K562 (cell line): Measurements from ENCODE around the gene GAK. TPM values are rescaled to one million over a fixed set of nuclear protein-coding genes. Genes with fewer than 3 reads are reported as not detected.

Source experiments
- ATAC-seq: fragments of 200-7000 bp; cut with Tn5 transposase; 3 replicates; pipeline ENCODE4 v1.9.1; 2020; ENCODE audit warnings: moderate library complexity
- BruUV-seq: library from RNA; stranded (reverse); fragments of 400-500 nt; replicated peaks from 2 replicates; lab custom pipeline; 2021; lab: Mats Ljungman, UMichigan
- CTCF ChIA-PET: fragments of 300-600 bp; formaldehyde crosslinking; extraction: SDS; loops from one replicate; lab custom pipeline; 2021; ENCODE audit warnings: low intra/inter-chr PET ratio; lab: Yijun Ruan, JAX
- POLR2A ChIA-PET: fragments of 300-600, 350-650 bp; sonication (Branson Sonifier 250); formaldehyde crosslinking; extraction: SDS; loops from one replicate; lab custom pipeline; 2021; ENCODE audit warnings: antibody characterized with exemption, inconsistent platforms; lab: Yijun Ruan, JAX
- DNase-seq, 4 experiments: peaks; one replicate each; pipeline versions ENCODE4 v3.0.0 to v3.0.0-alpha.2; 2011 to 2018; ENCODE audit warnings: low spot score in 3 of 4, mixed read lengths in 3 of 4; ENCODE audit errors: extremely low read depth in 1 of 4
- FAIRE-seq: peaks from 2 replicates; lab custom pipeline; 2011; peaks lifted over from hg19 to GRCh38; lab: Jason Lieb, UNC
- H2AFZ ChIP-seq: 2 replicates; pipeline ENCODE4 v1.6.0; 2011; ENCODE audit warnings: low read depth, low read length, control low read depth, inconsistent platforms
- H3K27ac ChIP-seq: fragments of 200-600 bp; 3 replicates; pipeline ENCODE4 v1.8.0; 2011; ENCODE audit warnings: low read depth, mild to moderate bottlenecking, control low read depth, inconsistent platforms, low read length, moderate library complexity, mixed read lengths; ENCODE audit errors: extremely low read depth
- H3K27me3 ChIP-seq, 2 experiments: fragments of 300-600 bp in 1 of 2; 2 replicates in 1 of 2; 3 replicates in 1 of 2; pipeline versions ENCODE4 v1.6.0 to v1.8.0; 2011; ENCODE audit warnings: inconsistent platforms in 2 of 2, low read length in 2 of 2, mild to moderate bottlenecking in 1 of 2, mixed read lengths in 1 of 2, moderate library complexity in 1 of 2; ENCODE audit not compliant: control insufficient read depth in 2 of 2, insufficient read depth in 2 of 2
- H3K36me3 ChIP-seq: fragments of 300-600 bp; 3 replicates; pipeline ENCODE4 v1.8.0; 2011; ENCODE audit warnings: mild to moderate bottlenecking, low read length, inconsistent platforms; ENCODE audit not compliant: control insufficient read depth, insufficient read depth
- H3K4me1 ChIP-seq, 2 experiments: fragments of 200-600 bp in 1 of 2; replicated peaks in 1 of 2; 2 replicates in 1 of 2; 3 replicates in 1 of 2; pipeline versions ENCODE4 v1.5.1 to v1.8.0; 2011; ENCODE audit warnings: inconsistent platforms in 2 of 2, low read length in 2 of 2, mild to moderate bottlenecking in 1 of 2, mixed read lengths in 1 of 2, moderate library complexity in 1 of 2; ENCODE audit not compliant: control insufficient read depth in 2 of 2, insufficient read depth in 2 of 2
- H3K4me2 ChIP-seq: 2 replicates; pipeline ENCODE4 v1.6.1; 2011; ENCODE audit warnings: low read length, control low read depth, inconsistent platforms, mixed read lengths; ENCODE audit not compliant: insufficient read depth
- H3K4me3 ChIP-seq: fragments of 200-600 bp; sonication (generic), shearing (Covaris generic); 2 replicates; pipeline ENCODE4 v1.5.1; 2016; ENCODE audit warnings: control low read depth, inconsistent platforms
- H3K79me2 ChIP-seq: fragments of 200-600 bp; 3 replicates; pipeline ENCODE4 v1.8.0; 2011; ENCODE audit warnings: low read length, inconsistent platforms; ENCODE audit not compliant: control insufficient read depth, insufficient read depth
- H3K9ac ChIP-seq, 2 experiments: 2 replicates each; pipeline versions ENCODE4 v1.6.0 to v1.6.1; 2011; ENCODE audit warnings: low read depth in 2 of 2, low read length in 2 of 2, control low read depth in 1 of 2, inconsistent platforms in 1 of 2, mild to moderate bottlenecking in 1 of 2, mixed read lengths in 1 of 2; ENCODE audit not compliant: insufficient read depth in 1 of 2
- H3K9me1 ChIP-seq: one replicate; pipeline ENCODE4 v1.6.0; 2011; ENCODE audit warnings: inconsistent platforms, mild to moderate bottlenecking, low read length, moderate library complexity; ENCODE audit not compliant: control insufficient read depth, insufficient read depth
- H3K9me3 ChIP-seq: replicated peaks from 2 replicates; pipeline ENCODE4 v1.5.1; 2011; ENCODE audit warnings: low read depth, low read length, inconsistent platforms; ENCODE audit not compliant: control insufficient read depth, insufficient read depth
- H4K20me1 ChIP-seq: replicated peaks from 2 replicates; pipeline ENCODE4 v1.6.1; 2011; ENCODE audit warnings: low read length, inconsistent platforms, mixed read lengths; ENCODE audit not compliant: control insufficient read depth, insufficient read depth
- ATF1 ChIP-seq, 2 experiments: fragments of 450-650 bp in 1 of 2; IDR thresholded peaks; 2 replicates each; pipeline ENCODE4 v1.6.1; 2016; ENCODE audit warnings: missing compliant biosample characterization in 1 of 2, missing genetic modification characterization in 1 of 2
- ATF4 ChIP-seq: fragments of 450-650 bp; formaldehyde crosslinking; IDR thresholded peaks from 2 replicates; pipeline ENCODE4 v1.4.0; 2022; ENCODE audit warnings: mild to moderate bottlenecking, moderate library complexity
- CBFA2T2 ChIP-seq: fragments of 450-650 bp; conservative IDR thresholded peaks from 2 replicates; pipeline ENCODE4 v1.6.1; 2017; ENCODE audit warnings: mild to moderate bottlenecking
- CREB1 ChIP-seq, 2 experiments: sonication (generic) in 1 of 2; formaldehyde crosslinking in 1 of 2; IDR thresholded peaks; 2 replicates each; pipeline versions ENCODE4 v1.6.1 to v1.8.0; 2012 to 2022; ENCODE audit warnings: inconsistent platforms in 1 of 2, mild to moderate bottlenecking in 1 of 2, missing genetic modification reagents in 1 of 2, moderate library complexity in 1 of 2
- FOS ChIP-seq: IDR thresholded peaks from 3 replicates; pipeline ENCODE4 v1.6.1; 2011; ENCODE audit not compliant: insufficient read length; ENCODE audit errors: extremely low read depth
- GABPA ChIP-seq: fragments of 200-800 bp; sonication (Bioruptor generic); conservative IDR thresholded peaks from 2 replicates; pipeline ENCODE4 v1.6.1; 2016; ENCODE audit warnings: low read depth, missing genetic modification characterization, missing compliant biosample characterization
- JUN ChIP-seq, 2 experiments: sonication (generic) in 1 of 2; formaldehyde crosslinking in 1 of 2; IDR thresholded peaks; 2 replicates each; pipeline versions ENCODE4 v1.6.1 to v1.8.0; 2012 to 2022; ENCODE audit warnings: borderline replicate concordance in 2 of 2, mild to moderate bottlenecking in 2 of 2, improper control_type of control experiment in 1 of 2, low read depth in 1 of 2, low read length in 1 of 2, missing genetic modification reagents in 1 of 2
- KHSRP ChIP-seq: fragments of 450-650 bp; IDR thresholded peaks from 2 replicates; pipeline ENCODE4 v1.6.1; 2017
- NONO ChIP-seq, 2 experiments: fragments of 200-400 bp in 1 of 2; fragments of 450-650 bp in 1 of 2; formaldehyde crosslinking in 1 of 2; IDR thresholded peaks; 2 replicates each; pipeline ENCODE4 v1.6.1; 2017; ENCODE audit warnings: low read depth in 2 of 2, mild to moderate bottlenecking in 2 of 2, moderate library complexity in 2 of 2, low read length in 1 of 2
- POLR2A ChIP-seq: fragments of 450-650 bp; conservative IDR thresholded peaks from 2 replicates; pipeline ENCODE4 v1.6.1; 2016
- PRPF4 ChIP-seq: fragments of 200-400 bp; formaldehyde crosslinking; IDR thresholded peaks from one replicate; pipeline ENCODE4 v1.6.1; 2017; ENCODE audit warnings: low read length, low read depth, mild to moderate bottlenecking; ENCODE audit not compliant: insufficient read depth, poor library complexity, severe bottlenecking
- RFX7 ChIP-seq: fragments of 250-450 bp; sonication (Bioruptor Pico); IDR thresholded peaks from 2 replicates; pipeline ENCODE4 v1.5.1; 2021; ENCODE audit warnings: mild to moderate bottlenecking
- SREBF1 ChIP-seq: fragments of 150-350 bp; IDR thresholded peaks from 2 replicates; pipeline ENCODE4 v1.6.1; 2014; ENCODE audit warnings: antibody characterized with exemption, low read depth, low read length, borderline replicate concordance
- SRSF1 ChIP-seq: fragments of 200-400 bp; formaldehyde crosslinking; IDR thresholded peaks from 2 replicates; pipeline ENCODE4 v1.6.1; 2017; ENCODE audit warnings: mild to moderate bottlenecking, low read depth, low read length, moderate library complexity
- ZNF384 ChIP-seq: IDR thresholded peaks from 2 replicates; pipeline ENCODE4 v1.6.1; 2012; ENCODE audit warnings: low read depth, low read length, improper control_type of control experiment
- WGBS: fragments of 100-300 bp; shearing (Covaris generic); methylation state at CpG from one replicate; pipeline ENCODE4 v1.1.6; 2016; ENCODE audit warnings: low coverage, mixed read lengths; ENCODE audit not compliant: insufficient coverage; ENCODE audit errors: missing lambda C conversion rate; 5-methylcytosine and 5-hydroxymethylcytosine counted together
- in situ Hi-C: fragments of 300-500 bp; cut with MboI; formaldehyde crosslinking; loops from 4 replicates; pipeline ENCODE4 v1.15.0; 2018; ENCODE audit warnings: inconsistent platforms, mixed read lengths
- intact Hi-C: fragments of 100-400 bp; cut with micrococcal nuclease; formaldehyde crosslinking; loops from 2 replicates; pipeline ENCODE4 v1.14.2; 2022
- polyA plus RNA-seq, 8 experiments: library from polyadenylated mRNA; depleted of rRNA in 4 of 8; stranded (reverse) in 5 of 8; unstranded in 3 of 8; fragments of >200 nt; fragmentation: Nextera tagmentation in 2 of 8; fragmentation: Illumina TruSeq in 1 of 8; extraction: Ambion mirVana in 2 of 8; extraction: Trizol in 1 of 8; gene quantifications; 2 replicates each; pipeline versions ENCODE4 v1.2.1 to v1.2.3, GENCODE V29; 2011 to 2014; ENCODE audit warnings: inconsistent platforms in 1 of 8, missing spikeins in 1 of 8
- total RNA-seq, 7 experiments: library from RNA; depleted of rRNA in 6 of 7; stranded (reverse); fragments of >200 nt in 6 of 7; fragmentation: Illumina TruSeq in 2 of 7; extraction: Trizol in 2 of 7; gene quantifications; 2 replicates each; pipeline versions ENCODE4 v1.2.1 to v1.2.3, GENCODE V29; 2011 to 2021; ENCODE audit warnings: low replicate concordance in 1 of 7

Gene GAK
- total and polyA plus RNA-seq, 9 of the 15 experiments (the other 6 are each of a cell fraction or from before 2014, with no cell fraction given): 1.3 to 102 (median 16.2) TPM

GRCh38 chr4:951186-951585, 19.1 kb upstream of the GAK start:
- no peak overlapping the region for H3K4me2 ChIP-seq
- H3K9me3 ChIP-seq: no peaks in the 10 kb centered on the region
- POLR2A ChIA-PET: interaction anchor here (1.0 kb wide), 1 partner anchor 19 kb away, joined by 4 read pairs; the partner anchor contains the start of gene TMEM175
- H4K20me1 ChIP-seq: 0 out of 2 replicates have a peak, but pooled peaks cover under 1% of the 10 kb centered on the region
- H3K36me3 ChIP-seq: no peaks in the 10 kb centered on the region
- CTCF ChIA-PET: no interaction called here
- no peaks in the 10 kb centered on the region for H3K79me2 ChIP-seq
- WGBS: 40% methylated on average over 4 of the region's 7 CpGs
- H3K9me1 ChIP-seq: no peaks in the 10 kb centered on the region
- H3K27me3 ChIP-seq: no peaks in the 10 kb centered on the region
- BruUV-seq: no TSS peak
- H3K4me1 ChIP-seq: peaks cover 0 to 48% of the 10 kb centered on the region in 2 experiments; a peak in 2 of 5 replicates
- in situ Hi-C loops: no loop called here
- H3K27ac ChIP-seq: no peak overlapping the region
- no peak overlapping the region for H2AFZ ChIP-seq
- FAIRE-seq (no peak), ATAC-seq (no peak), DNase-seq (no peak)
- H3K9ac ChIP-seq: peak overlapping the region in 1 of 2 experiments; percentile 37; a peak in 1 of 4 replicates
- TF ChIP-seq ATF1 (CRISPR knock-in tag; IDR thresholded peaks at IDR 0.05) (no peak), ATF1 (tag; IDR thresholded peaks at IDR 0.05) (no peak), CREB1 (IDR thresholded peaks at IDR 0.05) (no peak), CREB1 (CRISPR knock-in tag; IDR thresholded peaks at IDR 0.05) (no peak), GABPA (tag) (no peak), ATF4 (CRISPR knock-in tag) (no peak), SREBF1 (no peak), JUN (IDR thresholded peaks at IDR 0.05; ENCODE audit: borderline replicate concordance, low read depth, low read length) (no peak), JUN (CRISPR knock-in tag; IDR thresholded peaks at IDR 0.05; ENCODE audit: borderline replicate concordance) (no peak), NONO (IDR thresholded peaks at IDR 0.05; ENCODE audit: low read depth in 2 of 2, low read length in 1 of 2) (no peak), CBFA2T2 (no peak), FOS (no peak), PRPF4 (no peak), SRSF1 (no peak), POLR2A (no peak), ZNF384 (no peak), RFX7 (CRISPR knock-in tag) (no peak), KHSRP (no peak)
- intact Hi-C loops: no loop called here
- H3K4me3 ChIP-seq: no peak overlapping the region
